Activated CD4-positive, alpha-beta T cell treated with anti-CD3 and anti-CD28 coated beads for 24 hours (primary cell): ENCODE results near the gene AP4E1.
"Not testable (repeated sequence)": the region's sequence is repeated elsewhere in the genome, so short reads cannot be mapped to it uniquely, and the experiment has no call there.

ENCODE experiments used
- DNase-seq, 2 donors: peaks; one replicate each; pipeline ENCODE4 v3.0.0-alpha.2; 2020; ENCODE audit warnings: low read depth in 2 of 2

AP4E1 gene

GRCh38 chr15:50945725-50946124 lies 37.2 kb downstream of the AP4E1 start:
- DNase-seq: no peak

- not testable (repeated sequence) for DNase-seq
These were observed 42.3 kb downstream of the AP4E1 start for GRCh38 chr15:50950745-50951144.

GRCh38 chr15:50953302-50953701 lies 44.8 kb downstream of the AP4E1 start:
- no peak for DNase-seq

GRCh38 chr15:50954837-50955236 lies 46.4 kb downstream of the AP4E1 start:
- DNase-seq: not testable (repeated sequence)

- DNase-seq: no peak
These were observed 51.2 kb downstream of the AP4E1 start for GRCh38 chr15:50959717-50960116.

GRCh38 chr15:50964075-50964474 lies 55.6 kb downstream of the AP4E1 start:
- no peak for DNase-seq

GRCh38 chr15:50968353-50968752 lies 59.9 kb downstream of the AP4E1 start:
- no peak for DNase-seq

GRCh38 chr15:50970524-50970923 lies 62.0 kb downstream of the AP4E1 start:
- DNase-seq: no peak

GRCh38 chr15:50971115-50971514 lies 62.6 kb downstream of the AP4E1 start:
- DNase-seq: no peak

GRCh38 chr15:50971542-50971941 lies 63.1 kb downstream of the AP4E1 start:
- DNase-seq: no peak

GRCh38 chr15:50973605-50974004 lies 65.1 kb downstream of the AP4E1 start:
- DNase-seq: no peak

GRCh38 chr15:50977162-50977561 lies 68.7 kb downstream of the AP4E1 start:
- DNase-seq: no peak

GRCh38 chr15:50978580-50978979 lies 70.1 kb downstream of the AP4E1 start:
- DNase-seq: no peak

- DNase-seq: no peak
These were observed 70.6 kb downstream of the AP4E1 start for GRCh38 chr15:50979041-50979440.

GRCh38 chr15:50993598-50993997 lies 85.1 kb downstream of the AP4E1 start:
- DNase-seq: no peak

GRCh38 chr15:50996641-50997040 lies 88.2 kb downstream of the AP4E1 start:
- no peak for DNase-seq

- no peak for DNase-seq
These were observed 89.0 kb downstream of the AP4E1 start for GRCh38 chr15:50997371-50998051.

GRCh38 chr15:51004103-51004551 lies 95.6 kb downstream of the AP4E1 start:
- no peak for DNase-seq

- DNase-seq: no peak
These were observed 98.0 kb downstream of the AP4E1 start for GRCh38 chr15:51006336-51006985.

- DNase-seq: no peak
These were observed 98.7 kb downstream of the AP4E1 start for GRCh38 chr15:51007131-51007666.

GRCh38 chr15:51011212-51011611 lies 102.7 kb downstream of the AP4E1 start:
- DNase-seq: no peak

- DNase-seq: no peak
These were observed 108.1 kb downstream of the AP4E1 start for GRCh38 chr15:51016615-51017014.

- DNase-seq: no peak
These were observed 113.7 kb downstream of the AP4E1 start for GRCh38 chr15:51022206-51022605.
